Peyer's patch (tissue), 4 donors: ENCODE data around the gene COL11A1.

Experiments
- POLR2A ChIP-seq, 2 donors: fragments of 450-650 bp; IDR thresholded peaks; one replicate each; pipeline ENCODE4 v1.5.1; 2017; ENCODE audit warnings: antibody characterized with exemption in 2 of 2, mild to moderate bottlenecking in 2 of 2, moderate library complexity in 2 of 2
- TF ChIP-seq, protein P1 (sequence below), 6 experiments: fragments of 450-650 bp in 4 of 6; fragments of 200-600 bp in 2 of 6; sonication (generic) in 1 of 6; IDR thresholded peaks; one replicate each; pipeline ENCODE4 v1.5.1; 2017 to 2019; ENCODE audit warnings: antibody characterized with exemption in 6 of 6, mild to moderate bottlenecking in 3 of 6, moderate library complexity in 1 of 6

DNA sequence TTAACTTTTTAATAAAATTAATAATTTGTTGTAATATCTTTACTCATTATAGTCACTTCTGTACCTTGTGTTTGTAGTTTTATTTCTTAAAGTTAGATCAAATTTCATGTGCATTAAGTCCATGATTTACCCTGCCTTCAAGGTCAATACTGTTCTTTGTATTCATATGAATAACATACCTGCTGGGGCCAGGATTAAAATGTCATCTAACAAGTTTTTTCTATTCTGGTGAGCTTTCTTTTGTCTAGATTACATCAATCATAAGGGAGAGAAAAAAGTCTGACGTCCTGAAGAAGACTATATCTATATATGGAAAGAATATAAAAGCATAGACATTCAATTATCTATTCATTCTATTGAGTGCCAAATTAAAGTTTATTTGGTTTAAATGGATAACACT is 232.6 kb downstream of the COL11A1 start:
- TF ChIP-seq, protein P1, sequence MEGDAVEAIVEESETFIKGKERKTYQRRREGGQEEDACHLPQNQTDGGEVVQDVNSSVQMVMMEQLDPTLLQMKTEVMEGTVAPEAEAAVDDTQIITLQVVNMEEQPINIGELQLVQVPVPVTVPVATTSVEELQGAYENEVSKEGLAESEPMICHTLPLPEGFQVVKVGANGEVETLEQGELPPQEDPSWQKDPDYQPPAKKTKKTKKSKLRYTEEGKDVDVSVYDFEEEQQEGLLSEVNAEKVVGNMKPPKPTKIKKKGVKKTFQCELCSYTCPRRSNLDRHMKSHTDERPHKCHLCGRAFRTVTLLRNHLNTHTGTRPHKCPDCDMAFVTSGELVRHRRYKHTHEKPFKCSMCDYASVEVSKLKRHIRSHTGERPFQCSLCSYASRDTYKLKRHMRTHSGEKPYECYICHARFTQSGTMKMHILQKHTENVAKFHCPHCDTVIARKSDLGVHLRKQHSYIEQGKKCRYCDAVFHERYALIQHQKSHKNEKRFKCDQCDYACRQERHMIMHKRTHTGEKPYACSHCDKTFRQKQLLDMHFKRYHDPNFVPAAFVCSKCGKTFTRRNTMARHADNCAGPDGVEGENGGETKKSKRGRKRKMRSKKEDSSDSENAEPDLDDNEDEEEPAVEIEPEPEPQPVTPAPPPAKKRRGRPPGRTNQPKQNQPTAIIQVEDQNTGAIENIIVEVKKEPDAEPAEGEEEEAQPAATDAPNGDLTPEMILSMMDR (IDR thresholded peaks at IDR 0.05), result no peak
- TF ChIP-seq POLR2A (IDR thresholded peaks at IDR 0.05), result no peak
